Measurements from ENCODE around the gene YIF1A. TPM values are rescaled to one million over a fixed set of nuclear protein-coding genes. Genes with fewer than 3 reads are reported as not detected.
A peak's percentile ranks its signal among the peaks of the same experiment; 100 is the strongest.

YIF1A gene
- total RNA-seq, 1 experiment from 2014 or later, result 81.8 TPM

GRCh38 chr11:66271816-66272215 is 17.1 kb downstream of the YIF1A start:
- TF ChIP-seq EZH2 (IDR thresholded peaks at IDR 0.05; ENCODE audit: low read depth), result no peak
- TF ChIP-seq, protein P1, sequence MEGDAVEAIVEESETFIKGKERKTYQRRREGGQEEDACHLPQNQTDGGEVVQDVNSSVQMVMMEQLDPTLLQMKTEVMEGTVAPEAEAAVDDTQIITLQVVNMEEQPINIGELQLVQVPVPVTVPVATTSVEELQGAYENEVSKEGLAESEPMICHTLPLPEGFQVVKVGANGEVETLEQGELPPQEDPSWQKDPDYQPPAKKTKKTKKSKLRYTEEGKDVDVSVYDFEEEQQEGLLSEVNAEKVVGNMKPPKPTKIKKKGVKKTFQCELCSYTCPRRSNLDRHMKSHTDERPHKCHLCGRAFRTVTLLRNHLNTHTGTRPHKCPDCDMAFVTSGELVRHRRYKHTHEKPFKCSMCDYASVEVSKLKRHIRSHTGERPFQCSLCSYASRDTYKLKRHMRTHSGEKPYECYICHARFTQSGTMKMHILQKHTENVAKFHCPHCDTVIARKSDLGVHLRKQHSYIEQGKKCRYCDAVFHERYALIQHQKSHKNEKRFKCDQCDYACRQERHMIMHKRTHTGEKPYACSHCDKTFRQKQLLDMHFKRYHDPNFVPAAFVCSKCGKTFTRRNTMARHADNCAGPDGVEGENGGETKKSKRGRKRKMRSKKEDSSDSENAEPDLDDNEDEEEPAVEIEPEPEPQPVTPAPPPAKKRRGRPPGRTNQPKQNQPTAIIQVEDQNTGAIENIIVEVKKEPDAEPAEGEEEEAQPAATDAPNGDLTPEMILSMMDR (conservative IDR thresholded peaks at IDR 0.05), result no peak
- Histone ChIP-seq H3K9me3 (ENCODE audit: insufficient read depth, low read depth) (no peaks in the 10 kb centered on the region), H3K27ac (no peak overlapping the region), H2AFZ (no peak overlapping the region), H3K4me2 (no peak overlapping the region), H3K79me2 (ENCODE audit: low read depth) (peaks cover 32% of the 10 kb centered on the region), H3F3A (ENCODE audit: insufficient read depth, low read depth) (peaks cover 27% of the 10 kb centered on the region; the same call in 1 of the 2 replicates), H4K20me1 (ENCODE audit: insufficient read depth) (peaks cover 52% of the 10 kb centered on the region), H3K4me1 (replicated peaks; ENCODE audit: insufficient read depth) (peaks cover 8% of the 10 kb centered on the region), H3K27me3 (ENCODE audit: insufficient read depth, low read depth) (no peaks in the 10 kb centered on the region), H3K4me3 (no peak overlapping the region), H3K9me2 (ENCODE audit: insufficient read depth) (no peaks in the 10 kb centered on the region), H3K36me3 (ENCODE audit: low read depth) (peaks cover 28% of the 10 kb centered on the region)
- CTCF ChIA-PET, result interaction anchor here (0.6 kb wide), 1 partner anchor 157 kb away, joined by 3 read pairs; no protein-coding TSS in a partner anchor
- intact Hi-C loops (cut with micrococcal nuclease; ENCODE audit: unreplicated experiment), result no loop called here
- POLR2A ChIA-PET (ENCODE audit: unreplicated experiment), result interaction anchor here (0.7 kb wide), 1 partner anchor 9 kb away, joined by 5 read pairs; no protein-coding TSS in a partner anchor
- DNase-seq, result no peak
- no TSS peak for BruUV-seq (replicated peaks)

- Histone ChIP-seq H3K27ac (peak overlapping the region; percentile 31), H3K4me3 (peak overlapping the region; percentile 95), H3K4me1 (replicated peaks; ENCODE audit: insufficient read depth) (peaks cover 8% of the 10 kb centered on the region), H3K27me3 (ENCODE audit: insufficient read depth, low read depth) (no peaks in the 10 kb centered on the region), H3K9me3 (ENCODE audit: insufficient read depth, low read depth) (no peaks in the 10 kb centered on the region), H3K79me2 (ENCODE audit: low read depth) (peaks cover 32% of the 10 kb centered on the region), H3F3A (ENCODE audit: insufficient read depth, low read depth) (peaks cover 31% of the 10 kb centered on the region; the same call in 1 of the 2 replicates), H3K36me3 (ENCODE audit: low read depth) (peaks cover 25% of the 10 kb centered on the region), H3K9me2 (ENCODE audit: insufficient read depth) (no peaks in the 10 kb centered on the region), H4K20me1 (ENCODE audit: insufficient read depth) (peaks cover 44% of the 10 kb centered on the region), H3K4me2 (peak overlapping the region; percentile 94), H2AFZ (peak overlapping the region; percentile 78)
- TF ChIP-seq EZH2 (IDR thresholded peaks at IDR 0.05; ENCODE audit: low read depth), result no peak
- TF ChIP-seq, protein P1 (conservative IDR thresholded peaks at IDR 0.05), result peak; percentile 56; the same call in 1 of the 2 replicates
- CTCF ChIA-PET, result interaction anchor here (0.6 kb wide), 2 partner anchors 337 to 994 kb away, joined by 3 to 17 read pairs; no protein-coding TSS in a partner anchor
- TSS peak; percentile 37 for BruUV-seq (replicated peaks)
- peak in 1 of 2 experiments; percentile 34 for DNase-seq
- POLR2A ChIA-PET (ENCODE audit: unreplicated experiment), result interaction anchor here (0.6 kb wide), 5 partner anchors 17 to 1807 kb away, joined by 3 to 12 read pairs (median 3); no protein-coding TSS in a partner anchor
- intact Hi-C loops (cut with micrococcal nuclease; ENCODE audit: unreplicated experiment), result loop anchor here (1.0 to 5.0 kb wide), 2 partner anchors 79 to 257 kb away; partner anchors contain the start of gene CST6
These were observed 19.7 kb downstream of the YIF1A start for GRCh38 chr11:66268952-66269905.

- ChIA-PET CTCF (interaction anchor here (0.6 to 0.7 kb wide), 2 partner anchors 77 to 188 kb away, joined by 7 to 11 read pairs; no protein-coding TSS in a partner anchor), POLR2A (ENCODE audit: unreplicated experiment) (interaction anchor here (0.5 to 0.8 kb wide), 5 partner anchors 44 to 1322 kb away, joined by 3 to 12 read pairs (median 4); partner anchors contain the start of gene FIBP)
- BruUV-seq (replicated peaks), result no TSS peak
- no peak for TF ChIP-seq EZH2 (IDR thresholded peaks at IDR 0.05; ENCODE audit: low read depth)
- H3K9me2 ChIP-seq (ENCODE audit: insufficient read depth), result no peaks in the 10 kb centered on the region
- H3K79me2 ChIP-seq (ENCODE audit: low read depth), result peaks cover 32% of the 10 kb centered on the region
- H4K20me1 ChIP-seq (ENCODE audit: insufficient read depth), result peaks cover 40% of the 10 kb centered on the region
- DNase-seq, result peak; percentile 98 to 100
- H3K4me2 ChIP-seq, result peak within 1 kb of the TSS; percentile 99
- H2AFZ ChIP-seq, result peak within 1 kb of the TSS; percentile 78
- peaks cover 22% of the 10 kb centered on the region for H3K36me3 ChIP-seq (ENCODE audit: low read depth)
- H3K4me3 ChIP-seq, result peak within 1 kb of the TSS; percentile 95
- peaks cover 8% of the 10 kb centered on the region for H3K4me1 ChIP-seq (replicated peaks; ENCODE audit: insufficient read depth)
- peak within 1 kb of the TSS; percentile 57 for H3K27ac ChIP-seq
- no peaks in the 10 kb centered on the region for H3K9me3 ChIP-seq (ENCODE audit: insufficient read depth, low read depth)
- H3K27me3 ChIP-seq (ENCODE audit: insufficient read depth, low read depth), result no peaks in the 10 kb centered on the region
- peaks cover 31% of the 10 kb centered on the region; the same call in 1 of the 2 replicates for H3F3A ChIP-seq (ENCODE audit: insufficient read depth, low read depth)
- intact Hi-C loops (cut with micrococcal nuclease; ENCODE audit: unreplicated experiment), result loop anchor here (1.0 to 5.0 kb wide), 2 partner anchors 80 to 256 kb away; partner anchors contain the start of gene CST6
These were observed 20.5 kb downstream of the YIF1A start, which contains the start of gene RAB1B for GRCh38 chr11:66268244-66268951. Gene RAB1B, plus strand, starts transcription at chr11:66268639. Its CDS starts 41 bp downstream, at chr11:66268680.
